Erythroblast (primary cell): ENCODE measurements around the gene FCN1.

Experiments used
- GATA1 ChIP-seq: IDR thresholded peaks from 2 replicates; pipeline ENCODE4 v1.6.1; 2011; ENCODE audit warnings: low read depth, mild to moderate bottlenecking, control low read depth, low read length, moderate library complexity
- POLR2A ChIP-seq: IDR thresholded peaks from 2 replicates; pipeline ENCODE4 v1.6.1; 2011; ENCODE audit warnings: mild to moderate bottlenecking, low read length

- TF ChIP-seq POLR2A = no peak
- TF ChIP-seq GATA1 = no peak
Measured at GRCh38 chr9:134957945-134958227, 40.2 kb upstream of the FCN1 start.
